Type B pancreatic cell (in vitro differentiated cells): ENCODE measurements around the gene KIF26A. TPM values are rescaled to one million over a fixed set of nuclear protein-coding genes. Genes with fewer than 3 reads are reported as not detected.
A peak's percentile ranks its signal among the peaks of the same experiment; 100 is the strongest.

Source experiments
- DNase-seq: peaks from one replicate; pipeline ENCODE4 v3.0.0; 2021; ENCODE audit warnings: mixed read lengths; ENCODE audit not compliant: unreplicated experiment; ENCODE audit errors: extremely low spot score
- H3K27ac Mint-ChIP-seq: 2 replicates; pipeline ENCODE4 v1.8.0; 2021; ENCODE audit warnings: mild to moderate bottlenecking, mixed read lengths
- H3K27me3 Mint-ChIP-seq: 2 replicates; pipeline ENCODE4 v1.8.0; 2021; ENCODE audit warnings: mixed read lengths
- H3K36me3 Mint-ChIP-seq: 2 replicates; pipeline ENCODE4 v1.8.0; 2021; ENCODE audit warnings: mixed read lengths
- H3K4me1 Mint-ChIP-seq: one replicate; pipeline ENCODE4 v1.8.0; 2021; ENCODE audit warnings: mixed read lengths; ENCODE audit not compliant: unreplicated experiment
- H3K4me3 Mint-ChIP-seq: 2 replicates; pipeline ENCODE4 v1.8.0; 2021; ENCODE audit warnings: mild to moderate bottlenecking, mixed read lengths
- H3K9me3 Mint-ChIP-seq: 2 replicates; pipeline ENCODE4 v1.8.0; 2021; ENCODE audit warnings: mixed read lengths
- total RNA-seq: library from RNA; stranded (reverse); gene quantifications from 2 replicates; pipeline ENCODE4 v1.2.1, GENCODE V29; 2021; ENCODE audit warnings: low replicate concordance
- TF ChIP-seq, protein P1 (sequence below): fragments of 200-600 bp; sonication (generic); conservative IDR thresholded peaks from 2 replicates; pipeline ENCODE4 v1.5.0; 2021; ENCODE audit warnings: antibody characterized with exemption, mild to moderate bottlenecking

KIF26A gene
- total RNA-seq, 1 donor from 2014 or later, result 23.4 TPM

DNA sequence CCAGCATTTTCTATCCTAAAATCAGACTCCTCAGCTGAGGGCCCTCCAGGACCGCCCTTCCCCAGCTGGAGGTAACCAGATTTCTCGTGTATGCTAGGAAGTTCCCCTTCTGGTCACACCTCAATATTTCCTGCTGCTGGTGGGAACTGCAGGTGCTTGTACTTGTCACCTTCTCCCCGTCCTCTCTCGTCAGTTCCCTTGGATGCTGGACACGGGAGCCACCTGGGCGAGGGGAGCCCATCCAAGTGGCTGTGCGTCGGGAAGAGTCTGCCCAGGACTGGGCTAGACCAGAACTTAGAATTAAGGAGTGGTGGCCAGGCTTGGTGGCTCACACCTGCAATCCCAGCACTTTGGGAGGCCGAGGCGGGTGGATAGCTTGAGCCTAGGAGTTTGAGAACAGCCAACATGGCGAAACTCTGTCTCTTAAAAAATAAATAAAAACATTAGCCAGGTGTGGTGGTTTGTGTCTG, 23.2 kb upstream of the KIF26A start:
- TF ChIP-seq, protein P1, sequence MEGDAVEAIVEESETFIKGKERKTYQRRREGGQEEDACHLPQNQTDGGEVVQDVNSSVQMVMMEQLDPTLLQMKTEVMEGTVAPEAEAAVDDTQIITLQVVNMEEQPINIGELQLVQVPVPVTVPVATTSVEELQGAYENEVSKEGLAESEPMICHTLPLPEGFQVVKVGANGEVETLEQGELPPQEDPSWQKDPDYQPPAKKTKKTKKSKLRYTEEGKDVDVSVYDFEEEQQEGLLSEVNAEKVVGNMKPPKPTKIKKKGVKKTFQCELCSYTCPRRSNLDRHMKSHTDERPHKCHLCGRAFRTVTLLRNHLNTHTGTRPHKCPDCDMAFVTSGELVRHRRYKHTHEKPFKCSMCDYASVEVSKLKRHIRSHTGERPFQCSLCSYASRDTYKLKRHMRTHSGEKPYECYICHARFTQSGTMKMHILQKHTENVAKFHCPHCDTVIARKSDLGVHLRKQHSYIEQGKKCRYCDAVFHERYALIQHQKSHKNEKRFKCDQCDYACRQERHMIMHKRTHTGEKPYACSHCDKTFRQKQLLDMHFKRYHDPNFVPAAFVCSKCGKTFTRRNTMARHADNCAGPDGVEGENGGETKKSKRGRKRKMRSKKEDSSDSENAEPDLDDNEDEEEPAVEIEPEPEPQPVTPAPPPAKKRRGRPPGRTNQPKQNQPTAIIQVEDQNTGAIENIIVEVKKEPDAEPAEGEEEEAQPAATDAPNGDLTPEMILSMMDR, result no peak
- H3K4me1 Mint-ChIP-seq, result no peaks in the 10 kb centered on the region
- peak overlapping the region; percentile 66 for H3K4me3 Mint-ChIP-seq
- no peak for DNase-seq
- no peaks in the 10 kb centered on the region for H3K9me3 Mint-ChIP-seq
- H3K27me3 Mint-ChIP-seq, result peaks cover 45% of the 10 kb centered on the region
- no peaks in the 10 kb centered on the region for H3K36me3 Mint-ChIP-seq
- H3K27ac Mint-ChIP-seq, result peak overlapping the region; percentile 85

DNA sequence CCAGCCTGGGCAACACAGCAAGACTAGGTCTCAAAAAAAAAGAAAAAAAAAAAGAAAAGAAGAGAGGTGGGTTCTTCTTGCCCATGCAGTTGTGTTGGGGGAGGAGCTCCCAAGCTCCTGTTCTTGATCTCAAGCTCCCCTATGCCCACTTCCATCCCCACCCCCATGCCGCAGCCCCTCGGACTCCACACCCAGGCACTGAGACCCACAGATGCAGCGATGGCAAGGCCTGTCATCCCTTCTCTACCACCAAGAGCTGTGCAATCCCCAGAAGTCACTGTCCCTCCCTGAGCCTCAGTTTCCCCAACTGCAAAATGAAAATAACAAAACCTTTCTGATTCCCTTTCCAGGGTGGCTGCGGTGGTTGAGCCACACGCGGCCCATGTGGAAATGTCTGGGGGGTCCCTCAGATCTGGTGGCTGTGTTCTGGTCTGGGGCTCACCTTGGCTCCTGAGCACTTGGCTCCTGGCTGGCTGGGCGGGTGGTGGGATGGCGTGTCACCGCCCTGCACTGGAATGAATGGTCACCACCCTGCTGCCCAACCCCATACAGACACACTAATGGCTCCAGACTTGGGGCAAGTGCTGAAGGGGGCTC, 22.6 kb upstream of the KIF26A start:
- TF ChIP-seq, protein P1, result no peak
- Mint-ChIP-seq H3K4me3 (peak overlapping the region; percentile 69), H3K27ac (peak overlapping the region; percentile 85), H3K4me1 (no peaks in the 10 kb centered on the region), H3K9me3 (no peaks in the 10 kb centered on the region), H3K27me3 (peaks cover 51% of the 10 kb centered on the region), H3K36me3 (no peaks in the 10 kb centered on the region)
- DNase-seq, result no peak

DNA sequence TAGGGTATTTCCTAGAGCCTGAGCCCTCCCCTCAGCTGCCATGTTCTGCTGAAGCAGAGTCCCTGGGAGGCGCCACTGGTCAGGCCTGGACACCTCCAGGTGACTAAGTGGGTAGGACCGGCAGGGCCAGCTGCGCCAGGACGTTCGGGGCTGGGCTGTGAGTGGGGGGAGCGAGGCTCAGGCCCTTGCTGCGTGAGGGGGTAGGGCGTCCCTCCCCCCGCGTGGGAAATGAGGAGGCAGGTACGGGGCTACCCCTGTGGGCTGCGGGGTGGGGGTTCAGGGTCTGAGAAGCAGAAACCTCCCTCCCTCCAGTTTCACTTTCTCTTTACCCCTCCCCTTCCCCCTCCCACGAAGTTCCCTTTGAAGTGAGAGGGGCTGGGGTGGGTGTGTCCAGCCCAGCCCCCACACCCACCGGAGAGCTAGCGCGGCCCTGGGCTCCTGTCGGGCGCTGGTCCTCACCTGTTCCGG, 22.1 kb upstream of the KIF26A start:
- no peaks in the 10 kb centered on the region for H3K4me1 Mint-ChIP-seq
- H3K4me3 Mint-ChIP-seq, result peak overlapping the region; percentile 69
- TF ChIP-seq, protein P1, result no peak
- H3K27me3 Mint-ChIP-seq, result peaks cover 56% of the 10 kb centered on the region
- no peaks in the 10 kb centered on the region for H3K36me3 Mint-ChIP-seq
- peak overlapping the region; percentile 85 for H3K27ac Mint-ChIP-seq
- no peak for DNase-seq
- no peaks in the 10 kb centered on the region for H3K9me3 Mint-ChIP-seq

DNA sequence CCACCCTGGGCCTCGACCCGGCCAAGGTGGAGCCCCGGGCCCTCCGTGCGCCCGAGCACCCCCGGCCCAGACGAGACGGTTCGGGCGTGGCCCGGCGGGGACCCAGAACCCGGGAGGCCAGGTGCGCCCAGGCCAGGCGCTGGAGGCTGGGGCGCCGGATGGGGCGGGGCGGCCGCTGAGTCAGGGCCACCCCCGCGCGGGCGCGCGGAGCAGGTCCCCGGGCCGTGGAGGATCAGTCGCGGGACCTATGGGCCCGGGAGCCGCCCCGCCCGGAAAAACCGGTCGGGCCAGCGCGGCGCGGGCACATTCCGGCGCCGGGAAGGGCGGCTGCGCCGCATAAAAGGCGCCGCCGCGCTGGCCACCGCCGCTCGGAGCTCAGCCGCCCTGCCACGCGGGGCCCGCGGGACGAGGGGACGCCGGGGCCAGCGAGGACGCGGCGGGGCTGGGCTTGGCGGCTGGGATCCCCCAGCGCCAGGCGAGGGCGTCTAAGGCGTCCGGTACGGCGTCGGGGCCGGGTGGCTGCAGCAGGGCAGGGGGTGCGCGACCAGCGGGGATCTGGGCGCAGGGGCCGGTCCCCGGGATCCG, 21.5 kb upstream of the KIF26A start:
- Mint-ChIP-seq H3K36me3 (no peaks in the 10 kb centered on the region), H3K27me3 (peaks cover 61% of the 10 kb centered on the region), H3K4me1 (no peaks in the 10 kb centered on the region), H3K4me3 (peak overlapping the region; percentile 78), H3K27ac (peak overlapping the region; percentile 85), H3K9me3 (no peaks in the 10 kb centered on the region)
- TF ChIP-seq, protein P1, result no peak
- no peak for DNase-seq

DNA sequence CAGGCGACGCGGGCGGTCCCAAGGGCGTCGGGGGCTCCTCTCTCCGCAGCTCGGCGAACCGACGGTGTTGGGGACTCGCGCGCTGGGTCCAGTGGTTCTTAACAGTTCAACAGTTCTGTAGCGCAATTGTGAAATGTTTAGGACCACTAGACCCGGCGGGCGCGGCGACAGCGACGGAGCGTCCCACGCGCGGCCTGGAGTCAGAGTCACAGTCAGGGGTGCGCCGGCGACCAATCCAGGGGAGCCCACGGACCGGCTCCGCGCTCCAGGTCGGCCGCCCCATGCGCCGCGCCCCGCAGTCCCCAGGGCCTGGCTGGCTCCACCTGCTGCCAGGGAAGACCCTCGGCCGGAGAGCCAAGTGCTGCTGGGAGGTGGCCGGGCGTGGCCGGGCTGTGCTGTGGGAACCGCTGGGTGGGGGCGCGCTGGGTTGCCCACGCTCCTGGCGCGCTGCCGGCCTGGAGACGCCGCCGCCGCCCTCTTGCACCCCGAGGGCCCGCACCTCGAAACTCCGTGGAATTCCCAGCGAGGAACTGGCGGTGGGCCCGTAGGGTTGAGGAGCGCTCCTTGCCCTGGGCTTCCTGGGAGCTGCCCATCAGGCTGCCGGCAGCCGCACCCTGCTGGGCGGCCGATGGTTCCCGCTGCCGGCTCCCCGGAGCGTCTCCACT, 20.9 kb upstream of the KIF26A start:
- H3K9me3 Mint-ChIP-seq, result no peaks in the 10 kb centered on the region
- H3K27me3 Mint-ChIP-seq, result peaks cover 66% of the 10 kb centered on the region
- no peaks in the 10 kb centered on the region for H3K36me3 Mint-ChIP-seq
- no peak overlapping the region for H3K27ac Mint-ChIP-seq
- DNase-seq, result no peak
- TF ChIP-seq, protein P1, result no peak
- H3K4me3 Mint-ChIP-seq, result peak overlapping the region; percentile 78
- H3K4me1 Mint-ChIP-seq, result no peaks in the 10 kb centered on the region
